Measurements from ENCODE around the gene NR4A1. TPM values are rescaled to one million over a fixed set of nuclear protein-coding genes. Genes with fewer than 3 reads are reported as not detected.

Gene NR4A1
- total and polyA plus RNA-seq, 9 of the 15 experiments (the other 6 are each of a cell fraction or from before 2014, with no cell fraction given) = 0.07 to 4.7 (median 1.9) TPM; not detected in 1

GRCh38 chr12:52015532-52016041 is 35.7 kb upstream of the NR4A1 start:
- BruUV-seq (replicated peaks) = no TSS peak
- TF ChIP-seq SLC30A9 (CRISPR knock-in tag; IDR thresholded peaks at IDR 0.05) (no peak), TEAD1 (CRISPR knock-in tag; IDR thresholded peaks at IDR 0.05) (no peak), NCOA1 (IDR thresholded peaks at IDR 0.05; ENCODE audit: low read depth) (no peak), MECOM (CRISPR knock-in tag; IDR thresholded peaks at IDR 0.05) (no peak), MCM5 (IDR thresholded peaks at IDR 0.05; ENCODE audit: low read depth) (no peak), NR1H2 (CRISPR knock-in tag; IDR thresholded peaks at IDR 0.05) (no peak), ZNF174 (CRISPR knock-in tag; IDR thresholded peaks at IDR 0.05) (no peak)
- TF ChIP-seq, protein P1, sequence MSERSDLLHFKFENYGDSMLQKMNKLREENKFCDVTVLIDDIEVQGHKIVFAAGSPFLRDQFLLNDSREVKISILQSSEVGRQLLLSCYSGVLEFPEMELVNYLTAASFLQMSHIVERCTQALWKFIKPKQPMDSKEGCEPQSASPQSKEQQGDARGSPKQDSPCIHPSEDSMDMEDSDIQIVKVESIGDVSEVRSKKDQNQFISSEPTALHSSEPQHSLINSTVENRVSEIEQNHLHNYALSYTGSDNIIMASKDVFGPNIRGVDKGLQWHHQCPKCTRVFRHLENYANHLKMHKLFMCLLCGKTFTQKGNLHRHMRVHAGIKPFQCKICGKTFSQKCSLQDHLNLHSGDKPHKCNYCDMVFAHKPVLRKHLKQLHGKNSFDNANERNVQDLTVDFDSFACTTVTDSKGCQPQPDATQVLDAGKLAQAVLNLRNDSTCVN (CRISPR knock-in tag; IDR thresholded peaks at IDR 0.05) = no peak
- TF ChIP-seq, protein P2, sequence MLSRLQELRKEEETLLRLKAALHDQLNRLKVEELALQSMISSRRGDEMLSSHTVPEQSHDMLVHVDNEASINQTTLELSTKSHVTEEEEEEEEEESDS (CRISPR knock-in tag; IDR thresholded peaks at IDR 0.05) = no peak
- TF ChIP-seq, protein P3, sequence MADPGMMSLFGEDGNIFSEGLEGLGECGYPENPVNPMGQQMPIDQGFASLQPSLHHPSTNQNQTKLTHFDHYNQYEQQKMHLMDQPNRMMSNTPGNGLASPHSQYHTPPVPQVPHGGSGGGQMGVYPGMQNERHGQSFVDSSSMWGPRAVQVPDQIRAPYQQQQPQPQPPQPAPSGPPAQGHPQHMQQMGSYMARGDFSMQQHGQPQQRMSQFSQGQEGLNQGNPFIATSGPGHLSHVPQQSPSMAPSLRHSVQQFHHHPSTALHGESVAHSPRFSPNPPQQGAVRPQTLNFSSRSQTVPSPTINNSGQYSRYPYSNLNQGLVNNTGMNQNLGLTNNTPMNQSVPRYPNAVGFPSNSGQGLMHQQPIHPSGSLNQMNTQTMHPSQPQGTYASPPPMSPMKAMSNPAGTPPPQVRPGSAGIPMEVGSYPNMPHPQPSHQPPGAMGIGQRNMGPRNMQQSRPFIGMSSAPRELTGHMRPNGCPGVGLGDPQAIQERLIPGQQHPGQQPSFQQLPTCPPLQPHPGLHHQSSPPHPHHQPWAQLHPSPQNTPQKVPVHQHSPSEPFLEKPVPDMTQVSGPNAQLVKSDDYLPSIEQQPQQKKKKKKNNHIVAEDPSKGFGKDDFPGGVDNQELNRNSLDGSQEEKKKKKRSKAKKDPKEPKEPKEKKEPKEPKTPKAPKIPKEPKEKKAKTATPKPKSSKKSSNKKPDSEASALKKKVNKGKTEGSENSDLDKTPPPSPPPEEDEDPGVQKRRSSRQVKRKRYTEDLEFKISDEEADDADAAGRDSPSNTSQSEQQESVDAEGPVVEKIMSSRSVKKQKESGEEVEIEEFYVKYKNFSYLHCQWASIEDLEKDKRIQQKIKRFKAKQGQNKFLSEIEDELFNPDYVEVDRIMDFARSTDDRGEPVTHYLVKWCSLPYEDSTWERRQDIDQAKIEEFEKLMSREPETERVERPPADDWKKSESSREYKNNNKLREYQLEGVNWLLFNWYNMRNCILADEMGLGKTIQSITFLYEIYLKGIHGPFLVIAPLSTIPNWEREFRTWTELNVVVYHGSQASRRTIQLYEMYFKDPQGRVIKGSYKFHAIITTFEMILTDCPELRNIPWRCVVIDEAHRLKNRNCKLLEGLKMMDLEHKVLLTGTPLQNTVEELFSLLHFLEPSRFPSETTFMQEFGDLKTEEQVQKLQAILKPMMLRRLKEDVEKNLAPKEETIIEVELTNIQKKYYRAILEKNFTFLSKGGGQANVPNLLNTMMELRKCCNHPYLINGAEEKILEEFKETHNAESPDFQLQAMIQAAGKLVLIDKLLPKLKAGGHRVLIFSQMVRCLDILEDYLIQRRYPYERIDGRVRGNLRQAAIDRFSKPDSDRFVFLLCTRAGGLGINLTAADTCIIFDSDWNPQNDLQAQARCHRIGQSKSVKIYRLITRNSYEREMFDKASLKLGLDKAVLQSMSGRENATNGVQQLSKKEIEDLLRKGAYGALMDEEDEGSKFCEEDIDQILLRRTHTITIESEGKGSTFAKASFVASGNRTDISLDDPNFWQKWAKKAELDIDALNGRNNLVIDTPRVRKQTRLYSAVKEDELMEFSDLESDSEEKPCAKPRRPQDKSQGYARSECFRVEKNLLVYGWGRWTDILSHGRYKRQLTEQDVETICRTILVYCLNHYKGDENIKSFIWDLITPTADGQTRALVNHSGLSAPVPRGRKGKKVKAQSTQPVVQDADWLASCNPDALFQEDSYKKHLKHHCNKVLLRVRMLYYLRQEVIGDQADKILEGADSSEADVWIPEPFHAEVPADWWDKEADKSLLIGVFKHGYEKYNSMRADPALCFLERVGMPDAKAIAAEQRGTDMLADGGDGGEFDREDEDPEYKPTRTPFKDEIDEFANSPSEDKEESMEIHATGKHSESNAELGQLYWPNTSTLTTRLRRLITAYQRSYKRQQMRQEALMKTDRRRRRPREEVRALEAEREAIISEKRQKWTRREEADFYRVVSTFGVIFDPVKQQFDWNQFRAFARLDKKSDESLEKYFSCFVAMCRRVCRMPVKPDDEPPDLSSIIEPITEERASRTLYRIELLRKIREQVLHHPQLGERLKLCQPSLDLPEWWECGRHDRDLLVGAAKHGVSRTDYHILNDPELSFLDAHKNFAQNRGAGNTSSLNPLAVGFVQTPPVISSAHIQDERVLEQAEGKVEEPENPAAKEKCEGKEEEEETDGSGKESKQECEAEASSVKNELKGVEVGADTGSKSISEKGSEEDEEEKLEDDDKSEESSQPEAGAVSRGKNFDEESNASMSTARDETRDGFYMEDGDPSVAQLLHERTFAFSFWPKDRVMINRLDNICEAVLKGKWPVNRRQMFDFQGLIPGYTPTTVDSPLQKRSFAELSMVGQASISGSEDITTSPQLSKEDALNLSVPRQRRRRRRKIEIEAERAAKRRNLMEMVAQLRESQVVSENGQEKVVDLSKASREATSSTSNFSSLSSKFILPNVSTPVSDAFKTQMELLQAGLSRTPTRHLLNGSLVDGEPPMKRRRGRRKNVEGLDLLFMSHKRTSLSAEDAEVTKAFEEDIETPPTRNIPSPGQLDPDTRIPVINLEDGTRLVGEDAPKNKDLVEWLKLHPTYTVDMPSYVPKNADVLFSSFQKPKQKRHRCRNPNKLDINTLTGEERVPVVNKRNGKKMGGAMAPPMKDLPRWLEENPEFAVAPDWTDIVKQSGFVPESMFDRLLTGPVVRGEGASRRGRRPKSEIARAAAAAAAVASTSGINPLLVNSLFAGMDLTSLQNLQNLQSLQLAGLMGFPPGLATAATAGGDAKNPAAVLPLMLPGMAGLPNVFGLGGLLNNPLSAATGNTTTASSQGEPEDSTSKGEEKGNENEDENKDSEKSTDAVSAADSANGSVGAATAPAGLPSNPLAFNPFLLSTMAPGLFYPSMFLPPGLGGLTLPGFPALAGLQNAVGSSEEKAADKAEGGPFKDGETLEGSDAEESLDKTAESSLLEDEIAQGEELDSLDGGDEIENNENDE (IDR thresholded peaks at IDR 0.05; ENCODE audit: low read depth, low read length) = no peak

More at GRCh38 chr12:52015532-52016041, 35.7 kb upstream of the NR4A1 start:
- ATAC-seq (no peak), DNase-seq (ENCODE audit: extremely low read depth in 1 of 4, low spot score in 3 of 4) (no peak), FAIRE-seq (no peak)
- no peaks in the 10 kb centered on the region; a peak in 1 of 5 replicates for H3K27me3 ChIP-seq (ENCODE audit: control insufficient read depth in 2 of 2, insufficient read depth in 2 of 2, low read length in 2 of 2)
- ChIA-PET POLR2A (no interaction called here), CTCF (ENCODE audit: low intra/inter-chr PET ratio) (interaction anchor here (0.6 kb wide), 1 partner anchor 1392 kb away, joined by 4 read pairs; no protein-coding TSS in a partner anchor)
- no peaks in the 10 kb centered on the region for H4K20me1 ChIP-seq (replicated peaks; ENCODE audit: control insufficient read depth, insufficient read depth, low read length)
- H3K27ac ChIP-seq (ENCODE audit: extremely low read depth, low read depth, low read length) = no peak overlapping the region
- H3K9ac ChIP-seq (ENCODE audit: insufficient read depth in 1 of 2, low read depth in 2 of 2, low read length in 2 of 2) = no peak overlapping the region
- in situ Hi-C loops (cut with MboI) (loop anchor here (25.0 kb wide), 1 partner anchor 603 kb away; the partner anchor contains the start of gene SLC4A8), intact Hi-C loops (cut with micrococcal nuclease) (no loop called here)
- no peak overlapping the region for H2AFZ ChIP-seq (ENCODE audit: low read depth, low read length)
- H3K4me1 ChIP-seq (replicated peaks in 1 of 2; ENCODE audit: control insufficient read depth in 2 of 2, insufficient read depth in 2 of 2, low read length in 2 of 2) = peaks cover 5% of the 10 kb centered on the region in 2 experiments; a peak in 4 of 5 replicates
- H3K4me3 ChIP-seq = no peak overlapping the region
- no peaks in the 10 kb centered on the region for H3K9me3 ChIP-seq (replicated peaks; ENCODE audit: control insufficient read depth, insufficient read depth, low read depth, low read length)
- no peaks in the 10 kb centered on the region for H3K9me1 ChIP-seq (ENCODE audit: control insufficient read depth, insufficient read depth, low read length)
- H3K79me2 ChIP-seq (ENCODE audit: control insufficient read depth, insufficient read depth, low read length) = no peaks in the 10 kb centered on the region
- no peaks in the 10 kb centered on the region for H3K36me3 ChIP-seq (ENCODE audit: control insufficient read depth, insufficient read depth, low read length)
- WGBS (ENCODE audit: insufficient coverage, low coverage, missing lambda C conversion rate) = 45% methylated on average over 8 of the region's 10 CpGs
- H3K4me2 ChIP-seq (ENCODE audit: insufficient read depth, low read length) = no peak overlapping the region

All from K562 (cell line).